GM23248 (cell line): ENCODE data around the gene E2F1.

ENCODE experiments used
- EZH2 ChIP-seq: fragments of 200-600 bp; sonication (generic); IDR thresholded peaks from 2 replicates; pipeline ENCODE4 v1.6.1; 2018; ENCODE audit warnings: antibody characterized with exemption, mild to moderate bottlenecking; ENCODE audit not compliant: insufficient read depth, poor library complexity, severe bottlenecking
- EZH2phosphoT487 ChIP-seq: fragments of 200-600 bp; sonication (generic); IDR thresholded peaks from 2 replicates; pipeline ENCODE4 v1.6.1; 2018; ENCODE audit warnings: antibody characterized with exemption, moderate library complexity, mild to moderate bottlenecking, low read depth; ENCODE audit not compliant: insufficient read depth

- no peak for TF ChIP-seq EZH2
- no peak for TF ChIP-seq EZH2phosphoT487
These were observed 38.4 kb downstream of the E2F1 start for GRCh38 chr20:33647603-33648395.
